Measurements from ENCODE around the gene CNTLN.
"Not testable (repeated sequence)": the region's sequence is repeated elsewhere in the genome, so short reads cannot be mapped to it uniquely, and the experiment has no call there.

CNTLN gene

DNA sequence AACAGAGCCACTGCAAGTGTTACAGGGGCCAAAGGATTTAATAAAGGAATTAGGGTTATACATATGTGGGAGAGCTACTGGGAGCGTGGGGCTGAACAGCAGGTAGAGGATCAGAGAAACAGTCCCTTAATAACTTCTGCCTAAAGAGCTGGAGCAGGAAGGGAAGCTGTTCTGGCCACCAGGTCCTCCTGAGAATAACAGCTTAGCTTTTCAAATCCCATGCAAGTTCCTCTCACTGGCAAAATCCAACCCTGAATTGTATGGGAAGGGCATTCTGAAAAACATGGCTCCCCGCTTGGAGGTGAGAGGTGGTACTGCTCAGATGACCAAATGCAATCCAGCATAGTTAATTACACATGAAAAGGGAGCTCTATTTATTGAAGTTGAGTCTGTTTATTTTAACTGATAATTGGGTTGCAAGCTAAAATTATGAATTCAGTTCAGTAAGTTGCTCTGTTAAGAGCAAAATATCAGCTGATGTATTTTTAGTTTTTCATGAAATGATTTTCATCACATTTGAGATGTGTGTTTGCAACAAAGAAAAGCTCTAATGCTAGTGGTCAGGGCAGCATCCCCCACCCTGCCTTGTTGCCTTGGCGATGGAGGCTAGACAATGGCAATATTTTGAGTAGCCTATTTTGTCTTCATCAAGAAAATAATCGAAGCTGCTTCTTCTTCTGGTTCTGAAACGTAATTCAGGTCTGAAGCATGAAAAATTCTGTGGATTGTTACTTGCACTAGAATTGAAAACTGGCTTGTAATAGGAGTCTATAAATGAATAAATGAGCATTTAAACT, 385.6 kb downstream of the CNTLN start:
- H3K4me1 Mint-ChIP-seq = no peaks in the 10 kb centered on the region
- no peaks in the 10 kb centered on the region for H3K27me3 Mint-ChIP-seq
- no peak overlapping the region for H3K27ac Mint-ChIP-seq
- H3K4me3 Mint-ChIP-seq = no peak overlapping the region
- H3K9me3 Mint-ChIP-seq = peaks cover 3% of the 10 kb centered on the region
- no peaks in the 10 kb centered on the region for H3K36me3 Mint-ChIP-seq
- no peak for ATAC-seq

DNA sequence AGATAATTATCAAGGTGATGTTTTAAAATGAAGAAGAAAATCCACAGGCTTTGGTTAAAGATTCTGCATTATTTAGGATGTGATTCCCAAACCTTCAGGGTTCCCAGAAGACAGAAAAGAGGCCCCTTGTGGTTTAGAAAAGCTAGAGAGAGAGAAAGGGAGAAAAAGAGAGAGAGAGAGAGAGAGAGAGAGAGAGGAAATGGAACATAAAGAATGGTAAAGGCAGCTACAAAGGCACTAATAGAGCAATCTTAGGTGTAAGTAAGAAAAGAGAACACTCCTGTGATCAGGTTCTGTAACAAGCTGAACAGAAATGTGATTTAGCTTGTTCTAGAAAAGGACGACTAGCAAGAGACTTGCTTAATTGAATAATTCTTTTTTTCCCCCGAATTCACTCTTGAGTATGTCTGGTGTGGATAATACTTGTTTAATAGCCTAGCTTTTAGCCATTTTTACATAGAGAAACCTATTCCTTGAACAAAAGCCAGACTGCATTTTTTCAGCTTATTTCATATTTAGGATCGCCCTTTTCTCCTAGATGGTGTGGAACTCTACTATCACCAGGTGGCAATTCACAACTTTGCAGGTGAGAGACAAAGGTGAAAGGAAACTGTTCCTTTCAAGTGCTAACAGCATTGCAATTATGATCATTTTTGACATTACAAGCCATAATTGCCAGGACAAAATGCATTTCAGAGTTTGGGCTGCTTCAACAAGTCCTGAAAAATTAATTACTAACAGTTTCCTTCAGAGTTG, 386.4 kb downstream of the CNTLN start:
- Mint-ChIP-seq H3K4me1 (no peaks in the 10 kb centered on the region), H3K9me3 (no peaks in the 10 kb centered on the region), H3K27ac (no peak overlapping the region), H3K36me3 (no peaks in the 10 kb centered on the region), H3K27me3 (no peaks in the 10 kb centered on the region), H3K4me3 (no peak overlapping the region)
- no peak for ATAC-seq

DNA sequence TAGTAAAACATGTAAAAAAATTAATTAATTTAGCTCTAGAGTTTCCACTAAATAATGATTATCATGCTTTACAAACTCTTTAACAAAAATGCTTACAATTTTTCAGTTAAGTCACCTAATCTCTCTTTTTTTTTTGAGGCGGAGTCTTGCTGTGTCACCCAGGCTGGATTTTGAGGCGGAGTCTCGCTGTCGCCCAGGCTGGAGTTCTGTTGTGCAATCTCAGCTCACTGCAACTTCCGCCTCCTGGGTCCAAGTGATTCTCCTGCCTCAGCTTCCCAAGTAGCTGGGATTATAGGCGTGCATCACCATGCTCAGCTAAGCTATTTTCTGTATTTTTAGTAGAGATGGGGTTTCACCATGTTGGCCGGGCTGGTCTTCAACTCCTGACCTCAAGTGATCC, 391.9 kb downstream of the CNTLN start:
- H3K4me1 Mint-ChIP-seq, H3K4me3 Mint-ChIP-seq, H3K27ac Mint-ChIP-seq, H3K27me3 Mint-ChIP-seq, H3K9me3 Mint-ChIP-seq, ATAC-seq, H3K36me3 Mint-ChIP-seq: not testable (repeated sequence)

DNA sequence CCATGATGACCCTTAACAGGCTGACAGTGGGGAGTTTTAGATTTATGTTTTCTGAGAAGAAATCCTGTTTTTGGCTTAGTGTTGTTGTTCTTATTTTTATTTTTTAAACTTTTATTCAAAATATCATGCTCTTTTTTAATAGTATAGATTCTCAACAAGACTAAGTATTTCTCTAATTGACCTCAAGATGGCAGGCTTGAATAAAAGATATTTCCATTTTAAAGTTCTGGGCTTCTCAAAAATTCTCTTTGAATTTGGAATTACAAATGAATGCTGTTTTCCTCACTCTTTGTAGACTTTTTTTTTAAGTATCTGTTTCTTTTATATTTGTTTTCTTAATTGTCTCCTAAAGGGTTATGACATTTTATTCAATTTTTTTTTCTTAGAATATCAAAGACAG, 394.0 kb downstream of the CNTLN start:
- Mint-ChIP-seq H3K9me3 (no peaks in the 10 kb centered on the region), H3K4me1 (no peaks in the 10 kb centered on the region), H3K27ac (no peak overlapping the region), H3K36me3 (no peaks in the 10 kb centered on the region), H3K4me3 (no peak overlapping the region), H3K27me3 (no peaks in the 10 kb centered on the region)
- no peak for ATAC-seq

DNA sequence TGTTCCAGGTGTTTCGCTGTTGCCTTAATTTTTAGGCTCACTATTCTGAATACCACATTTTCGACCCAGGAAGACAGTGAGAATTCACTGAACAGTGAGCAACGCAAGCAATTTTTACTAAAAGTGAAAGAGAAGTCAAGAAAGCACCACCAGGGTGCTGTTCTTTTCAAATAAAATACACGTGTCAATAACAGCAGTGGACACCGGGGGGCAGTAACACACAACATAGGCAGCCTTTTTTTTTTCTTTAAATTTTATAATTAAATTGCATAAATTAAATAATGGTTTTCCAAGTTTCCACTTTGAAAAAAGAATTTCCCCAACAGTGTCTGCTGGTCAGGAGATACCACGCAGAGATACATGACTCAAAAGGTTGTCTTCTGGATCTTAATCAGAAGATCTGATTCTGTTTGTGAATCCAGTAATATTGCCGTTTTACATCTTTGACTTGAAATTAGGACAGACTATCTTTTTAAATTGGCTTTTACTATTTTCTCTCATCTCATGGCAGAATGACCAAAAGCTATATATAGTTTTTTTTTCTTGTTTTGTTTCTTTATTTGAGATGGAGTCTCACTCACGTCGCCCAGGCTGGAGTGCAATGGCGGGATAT, 396.9 kb downstream of the CNTLN start:
- no peaks in the 10 kb centered on the region for H3K9me3 Mint-ChIP-seq

DNA sequence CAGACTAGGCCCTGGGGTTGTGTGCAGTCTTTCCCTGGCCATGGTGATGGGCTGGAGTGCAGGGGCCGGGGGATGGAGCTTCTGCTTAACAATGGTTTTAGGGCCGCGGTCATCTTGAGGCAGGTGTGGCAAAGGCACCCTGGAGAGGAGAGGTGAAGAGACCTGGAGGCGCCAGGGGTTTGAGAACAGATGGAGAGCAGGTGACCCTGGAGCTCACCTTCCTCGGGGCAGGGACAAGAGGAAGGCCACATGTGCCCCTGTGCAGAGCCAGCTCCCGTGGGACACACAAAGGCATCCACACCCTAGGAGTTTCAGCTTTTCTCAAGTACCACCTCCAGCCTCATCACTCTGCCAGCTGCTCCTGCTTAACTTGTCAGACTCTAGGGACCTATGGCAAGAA, 397.6 kb downstream of the CNTLN start:
- Mint-ChIP-seq H3K36me3 (no peaks in the 10 kb centered on the region), H3K27me3 (no peaks in the 10 kb centered on the region), H3K27ac (no peak overlapping the region), H3K4me1 (no peaks in the 10 kb centered on the region), H3K9me3 (no peaks in the 10 kb centered on the region), H3K4me3 (no peak overlapping the region)
- no peak for ATAC-seq

More for the DNA sequence above, 396.9 kb downstream of the CNTLN start:
- no peaks in the 10 kb centered on the region for H3K27me3 Mint-ChIP-seq
- no peak overlapping the region for H3K4me3 Mint-ChIP-seq
- H3K4me1 Mint-ChIP-seq = no peaks in the 10 kb centered on the region
- H3K36me3 Mint-ChIP-seq = no peaks in the 10 kb centered on the region
- ATAC-seq = no peak
- H3K27ac Mint-ChIP-seq = no peak overlapping the region

DNA sequence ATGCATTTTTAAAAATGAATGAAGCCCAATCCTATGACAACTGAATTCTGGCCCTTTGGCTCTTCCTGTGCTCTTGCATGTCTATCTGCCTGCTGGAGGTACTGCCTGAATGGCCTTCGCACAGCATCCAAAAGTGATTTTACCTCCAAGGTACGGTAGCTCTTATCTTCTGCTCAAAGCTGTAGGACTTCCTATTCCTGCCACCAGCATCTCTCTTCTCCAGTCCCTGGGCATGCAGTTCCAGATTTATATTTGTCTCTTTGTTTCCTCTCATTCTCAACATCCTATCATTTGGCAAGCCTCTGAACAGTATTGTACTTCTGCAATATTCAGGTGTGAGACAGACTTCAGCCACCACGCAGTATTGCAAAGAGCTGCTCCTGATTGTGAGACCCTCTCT, 400.3 kb downstream of the CNTLN start:
- Mint-ChIP-seq H3K36me3 (no peaks in the 10 kb centered on the region), H3K27me3 (no peaks in the 10 kb centered on the region), H3K9me3 (no peaks in the 10 kb centered on the region), H3K27ac (no peak overlapping the region), H3K4me1 (no peaks in the 10 kb centered on the region), H3K4me3 (no peak overlapping the region)
- ATAC-seq = no peak

DNA sequence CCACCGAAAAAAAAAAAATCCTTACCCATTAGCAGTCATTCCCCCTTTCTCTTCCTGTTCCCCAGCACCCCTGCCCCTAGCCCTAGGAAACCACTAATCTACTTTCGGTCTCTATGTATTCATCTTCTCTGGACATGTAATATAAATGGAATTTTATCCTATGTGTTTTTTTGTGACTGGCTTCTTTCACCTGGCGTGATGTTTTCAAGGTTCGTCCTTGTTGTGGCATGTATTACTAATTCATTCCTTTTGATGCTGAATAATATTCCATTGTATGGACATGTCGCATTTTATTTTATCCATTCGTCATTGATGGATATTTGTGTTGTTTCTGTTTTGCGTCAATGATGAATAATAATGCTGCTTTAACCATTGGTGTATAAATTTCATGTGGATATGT, 401.2 kb downstream of the CNTLN start:
- no peaks in the 10 kb centered on the region for H3K9me3 Mint-ChIP-seq
- no peak for ATAC-seq
- no peaks in the 10 kb centered on the region for H3K4me1 Mint-ChIP-seq
- no peaks in the 10 kb centered on the region for H3K27me3 Mint-ChIP-seq
- H3K27ac Mint-ChIP-seq = no peak overlapping the region
- H3K4me3 Mint-ChIP-seq = no peak overlapping the region
- no peaks in the 10 kb centered on the region for H3K36me3 Mint-ChIP-seq

DNA sequence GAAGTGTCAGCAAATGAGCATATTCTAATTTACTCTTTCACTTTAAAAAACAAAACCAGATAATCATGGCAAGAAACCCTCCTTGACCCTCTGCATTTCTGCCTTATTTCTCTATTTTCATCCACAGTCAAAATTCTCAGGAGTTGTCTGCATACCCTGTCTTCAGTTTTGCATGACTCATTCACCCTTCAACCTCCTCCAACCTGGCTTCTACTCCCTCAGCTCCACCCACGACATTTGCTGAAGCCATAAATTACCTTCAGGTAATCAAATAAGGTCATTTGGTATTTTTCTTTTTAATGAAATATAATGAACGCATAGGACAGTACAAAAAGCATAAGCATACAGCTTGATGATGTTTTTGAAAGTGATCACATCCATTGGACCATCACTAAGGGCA, 416.2 kb downstream of the CNTLN start:
- Mint-ChIP-seq H3K4me1 (peaks cover 6% of the 10 kb centered on the region), H3K27me3 (no peaks in the 10 kb centered on the region), H3K9me3 (peaks cover 10% of the 10 kb centered on the region), H3K36me3 (no peaks in the 10 kb centered on the region), H3K27ac (no peak overlapping the region), H3K4me3 (no peak overlapping the region)
- ATAC-seq = no peak

Data from stimulated activated memory B cell treated with anti-CD40 and anti-IgM and Interleukin-4, amounts not matched to agents 10 μg/mL and 1 μg/mL and 100 μg/mL, for 72 hours (primary cell).